Hepatocyte (in vitro differentiated cells): ENCODE data around the gene TUBA1B.

Source experiments
- EZH2phosphoT487 ChIP-seq: fragments of 200-600 bp; sonication (generic); IDR thresholded peaks from one replicate; pipeline ENCODE4 v1.6.1; 2018; ENCODE audit warnings: antibody characterized with exemption, mild to moderate bottlenecking, low read depth, moderate library complexity; ENCODE audit not compliant: unreplicated experiment, severe bottlenecking
- TF ChIP-seq, protein P1 (sequence below): fragments of 200-600 bp; sonication (generic); IDR thresholded peaks from 2 replicates; pipeline ENCODE4 v1.5.1; 2016; ENCODE audit warnings: antibody characterized with exemption, mild to moderate bottlenecking; ENCODE audit not compliant: poor library complexity

DNA sequence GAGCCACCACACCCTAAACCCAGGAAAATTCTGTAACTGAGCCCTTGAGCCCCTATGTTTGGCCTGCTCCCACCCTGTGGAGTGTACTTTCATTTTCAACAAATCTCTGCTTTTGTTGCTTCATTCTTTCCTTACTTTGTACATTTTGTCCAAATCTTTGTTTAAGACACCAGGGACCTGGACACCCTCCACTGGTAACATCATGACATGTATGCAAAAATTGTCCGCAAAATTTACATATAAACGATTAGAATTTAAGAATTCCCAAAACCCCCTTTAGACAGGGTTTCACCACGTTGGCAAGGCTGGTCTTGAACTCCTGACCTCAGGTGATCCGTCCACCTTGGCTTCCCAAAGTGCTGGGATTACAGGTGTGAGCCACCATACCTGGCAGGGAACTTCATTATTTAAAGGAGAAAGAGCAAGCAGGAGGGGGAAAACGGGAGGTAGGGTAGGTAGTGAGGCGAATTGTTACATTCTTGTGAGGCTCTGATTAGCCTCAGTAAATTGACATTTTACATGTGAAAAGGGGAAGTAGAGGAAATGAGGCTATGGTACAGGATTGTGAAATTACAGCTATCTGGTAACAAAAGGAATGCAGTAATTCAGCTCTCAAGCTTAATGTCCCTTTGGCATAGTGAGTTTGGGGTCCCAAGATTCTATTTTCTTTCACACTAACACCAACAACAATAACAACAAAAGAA is 30.0 kb upstream of the TUBA1B start:
- no peak for TF ChIP-seq EZH2phosphoT487
- TF ChIP-seq, protein P1, sequence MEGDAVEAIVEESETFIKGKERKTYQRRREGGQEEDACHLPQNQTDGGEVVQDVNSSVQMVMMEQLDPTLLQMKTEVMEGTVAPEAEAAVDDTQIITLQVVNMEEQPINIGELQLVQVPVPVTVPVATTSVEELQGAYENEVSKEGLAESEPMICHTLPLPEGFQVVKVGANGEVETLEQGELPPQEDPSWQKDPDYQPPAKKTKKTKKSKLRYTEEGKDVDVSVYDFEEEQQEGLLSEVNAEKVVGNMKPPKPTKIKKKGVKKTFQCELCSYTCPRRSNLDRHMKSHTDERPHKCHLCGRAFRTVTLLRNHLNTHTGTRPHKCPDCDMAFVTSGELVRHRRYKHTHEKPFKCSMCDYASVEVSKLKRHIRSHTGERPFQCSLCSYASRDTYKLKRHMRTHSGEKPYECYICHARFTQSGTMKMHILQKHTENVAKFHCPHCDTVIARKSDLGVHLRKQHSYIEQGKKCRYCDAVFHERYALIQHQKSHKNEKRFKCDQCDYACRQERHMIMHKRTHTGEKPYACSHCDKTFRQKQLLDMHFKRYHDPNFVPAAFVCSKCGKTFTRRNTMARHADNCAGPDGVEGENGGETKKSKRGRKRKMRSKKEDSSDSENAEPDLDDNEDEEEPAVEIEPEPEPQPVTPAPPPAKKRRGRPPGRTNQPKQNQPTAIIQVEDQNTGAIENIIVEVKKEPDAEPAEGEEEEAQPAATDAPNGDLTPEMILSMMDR = no peak
